Hematopoietic multipotent progenitor cell treated with erythropoietin and hydrocortisone succinate and interleukin-3 and kit ligand, for 17 days (in vitro differentiated cells): Measurements from ENCODE around the gene DCDC2.
A peak's percentile ranks its signal among the peaks of the same experiment; 100 is the strongest.
"Not testable (repeated sequence)": the region's sequence is repeated elsewhere in the genome, so short reads cannot be mapped to it uniquely, and the experiment has no call there.

Experiments
- DNase-seq: peaks from one replicate; pipeline ENCODE4 v3.0.0-alpha.2; 2015; ENCODE audit warnings: low spot score

DCDC2 gene

DNA sequence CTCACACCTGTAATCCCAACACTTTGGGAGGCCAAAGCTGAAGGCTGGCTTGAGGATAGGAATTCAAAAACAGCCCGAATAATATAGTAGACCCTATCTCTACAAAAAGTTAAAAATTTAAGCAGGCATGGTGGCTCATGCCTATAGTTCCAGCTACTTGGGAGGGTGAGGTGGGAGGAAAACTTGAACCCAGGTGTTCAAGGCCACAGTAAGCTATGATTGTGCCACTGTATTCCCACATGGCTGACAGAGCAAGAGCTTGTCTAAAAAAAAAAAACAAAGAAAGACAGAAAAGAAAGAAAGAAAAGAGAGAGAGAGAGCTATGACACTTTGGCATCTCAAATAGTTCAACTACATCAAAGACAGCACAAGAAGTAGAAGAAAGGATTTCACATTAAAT is 33.2 kb downstream of the DCDC2 start:
- DNase-seq = no peak

DNA sequence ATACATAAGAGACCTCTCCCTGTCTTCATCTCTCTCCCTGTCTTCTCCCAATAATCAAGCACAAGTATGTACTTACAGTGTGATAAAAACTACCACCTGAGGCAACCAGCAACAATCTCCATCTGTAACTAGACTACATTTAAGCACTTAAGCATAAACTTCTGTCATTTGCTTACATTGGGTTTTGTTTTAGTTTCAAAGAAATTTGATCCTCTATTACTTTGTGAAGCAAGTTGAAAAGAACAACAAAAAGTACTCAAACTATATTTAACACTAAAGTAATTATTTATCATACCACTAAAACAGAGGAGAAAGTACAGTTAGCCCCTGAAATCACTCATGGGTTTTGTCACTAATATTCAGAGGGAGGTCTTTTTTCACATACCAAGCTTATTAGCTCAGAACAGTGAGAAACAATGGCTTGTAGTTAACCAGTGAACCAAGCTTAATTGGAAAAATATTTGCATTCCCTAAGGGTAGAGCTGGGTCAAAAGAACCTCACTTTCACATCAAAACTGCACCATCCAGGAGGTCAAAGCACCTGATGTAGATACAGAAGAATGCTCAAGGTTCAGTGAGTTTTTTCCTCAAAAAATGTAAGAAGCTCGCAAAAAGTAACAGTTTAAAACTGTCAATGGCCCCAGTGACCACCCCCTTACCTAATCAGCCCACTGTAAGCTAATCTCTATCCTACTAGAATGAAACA is 34.1 kb downstream of the DCDC2 start:
- no peak for DNase-seq

DNA sequence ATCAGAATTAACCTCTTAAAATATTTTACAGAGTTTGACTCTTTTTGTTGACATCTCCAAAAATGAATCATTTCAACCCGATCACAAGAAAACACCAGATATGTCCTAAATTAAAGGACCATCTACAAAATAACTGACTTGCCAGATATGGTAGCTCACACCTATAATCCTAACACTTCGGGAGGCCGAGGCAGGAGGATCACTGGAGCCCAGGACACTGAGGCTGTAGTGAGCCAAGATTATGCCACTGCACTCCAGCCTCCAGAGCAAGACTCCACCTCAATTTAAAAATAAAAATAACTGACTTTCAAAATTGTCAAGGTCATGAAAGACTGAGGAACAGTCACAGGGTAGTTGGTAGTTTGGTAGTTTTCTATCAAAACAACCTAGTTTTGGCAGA is 34.9 kb downstream of the DCDC2 start:
- no peak for DNase-seq

DNA sequence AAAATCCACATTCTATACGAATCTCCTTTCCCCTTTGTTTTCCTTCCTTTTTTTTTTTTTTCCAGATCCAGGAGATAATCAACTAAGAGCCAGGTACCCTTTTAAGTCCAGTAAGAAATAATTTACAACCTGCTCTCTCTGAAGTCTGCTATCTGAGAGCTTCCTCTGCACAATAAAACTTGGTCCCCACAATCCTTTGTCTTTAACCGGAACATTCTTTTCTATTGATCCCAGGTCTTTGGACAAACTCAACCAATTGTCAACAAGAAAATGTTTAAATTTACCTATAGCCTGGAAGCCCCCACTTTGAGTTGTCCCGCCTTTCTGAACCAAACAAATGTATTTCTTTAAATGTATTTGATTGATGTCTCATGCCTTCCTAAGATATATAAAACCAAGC is 35.4 kb downstream of the DCDC2 start:
- not testable (repeated sequence) for DNase-seq

DNA sequence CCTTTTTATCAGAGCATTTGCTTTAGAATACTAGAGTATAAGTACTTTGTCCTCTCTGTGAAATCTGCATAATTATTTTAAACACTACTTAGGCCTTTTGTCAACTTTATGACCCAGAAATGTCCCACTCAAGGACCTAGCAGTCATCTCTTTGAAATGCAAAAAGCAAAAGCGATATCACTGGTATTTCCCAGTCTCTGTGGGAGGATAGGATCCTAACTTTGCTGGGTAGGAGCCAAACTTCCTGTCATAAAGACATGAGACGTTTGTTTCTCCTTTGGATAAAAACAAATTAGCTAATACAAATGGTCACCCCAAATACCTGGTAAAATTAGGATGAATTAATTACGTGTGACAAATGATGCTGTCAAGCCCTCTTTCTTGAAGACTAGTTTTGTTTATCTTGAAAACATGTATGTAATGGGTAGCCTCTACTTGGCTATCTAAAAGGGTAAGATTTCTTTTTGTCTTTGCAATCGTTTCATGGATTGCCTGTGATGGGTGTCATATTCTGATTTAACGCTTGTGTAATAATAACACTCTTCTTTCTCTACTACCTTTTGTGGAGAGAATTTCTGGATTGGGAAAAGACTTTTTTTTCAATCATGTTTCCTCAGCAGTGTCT is 36.2 kb downstream of the DCDC2 start:
- no peak for DNase-seq

DNA sequence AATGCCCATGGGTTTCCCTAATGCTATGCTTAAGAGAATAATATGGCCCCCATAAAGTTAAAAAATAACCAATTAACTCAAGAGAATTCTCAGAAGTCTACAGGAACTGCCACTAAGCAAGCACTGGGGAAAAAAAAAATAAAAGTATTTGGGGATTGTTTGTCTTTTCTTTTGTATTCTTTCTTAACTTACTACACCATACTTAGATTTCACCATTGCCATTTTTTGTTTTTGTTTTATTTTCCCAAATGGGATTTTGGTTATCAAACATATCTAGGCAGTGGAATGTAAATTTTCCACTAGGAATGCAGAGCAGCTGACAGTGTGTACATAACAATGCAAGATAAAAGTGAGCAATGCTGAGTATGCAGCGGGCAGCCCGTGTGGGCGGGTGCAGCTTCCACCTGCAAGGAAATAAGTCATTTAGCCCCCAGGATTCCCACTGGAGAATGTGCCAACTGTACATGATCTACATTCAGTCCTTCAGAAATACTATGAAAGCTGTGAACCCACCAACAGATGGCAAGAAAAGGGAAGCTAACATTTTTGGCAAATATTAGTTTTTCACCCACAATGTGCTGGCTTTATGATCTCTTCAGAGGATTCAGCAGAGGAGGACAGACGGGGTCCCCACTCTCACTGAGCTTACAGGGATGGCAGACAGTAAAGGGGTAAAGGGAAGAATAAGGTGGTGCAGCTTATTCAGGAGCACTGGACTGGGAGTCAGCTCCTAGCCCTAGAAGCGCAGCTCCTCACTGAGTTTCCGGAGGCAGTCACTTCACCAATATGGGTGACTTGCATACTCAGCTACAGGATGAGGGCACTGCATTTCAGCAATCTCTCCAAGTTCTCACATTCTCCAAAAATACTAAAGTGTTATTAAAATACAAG is 44.4 kb downstream of the DCDC2 start:
- no peak for DNase-seq

DNA sequence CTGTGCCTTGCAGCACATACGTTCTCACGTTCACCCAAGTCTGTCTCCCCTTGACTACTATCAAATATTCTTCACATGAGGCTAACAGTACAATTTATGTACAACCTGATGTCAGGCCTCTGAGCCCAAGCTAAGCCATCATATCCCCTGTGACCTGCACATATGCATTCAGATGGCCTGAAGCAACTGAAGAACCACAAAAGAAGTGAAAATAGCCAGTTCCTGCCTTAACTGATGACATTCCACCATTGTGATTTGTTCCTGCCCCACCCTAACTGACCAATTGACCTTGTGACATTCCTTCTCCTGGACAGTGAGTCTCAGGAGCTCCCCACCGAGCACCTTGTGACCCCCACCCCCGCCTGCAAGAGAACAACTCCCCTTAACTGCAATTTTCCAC is 46.1 kb downstream of the DCDC2 start:
- not testable (repeated sequence) for DNase-seq

DNA sequence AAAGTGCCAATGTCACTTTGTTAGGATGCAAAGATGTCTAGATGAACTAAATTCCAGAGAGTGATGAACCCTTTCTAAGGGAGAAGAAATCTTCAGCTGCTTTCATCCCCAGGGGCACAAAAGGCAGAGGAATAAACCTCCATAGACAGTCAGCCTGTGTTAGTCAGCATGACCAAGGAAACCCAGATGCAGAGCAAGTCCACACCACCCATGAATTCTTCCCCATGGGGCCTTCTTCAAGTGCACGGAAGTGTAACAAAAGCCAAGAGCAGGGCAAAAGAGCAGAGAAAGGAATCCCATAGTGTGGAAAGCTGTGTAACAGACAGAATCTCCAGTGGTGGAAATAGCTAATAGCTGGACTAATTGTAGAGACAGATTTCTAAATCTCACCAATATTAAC is 50.0 kb downstream of the DCDC2 start:
- no peak for DNase-seq

DNA sequence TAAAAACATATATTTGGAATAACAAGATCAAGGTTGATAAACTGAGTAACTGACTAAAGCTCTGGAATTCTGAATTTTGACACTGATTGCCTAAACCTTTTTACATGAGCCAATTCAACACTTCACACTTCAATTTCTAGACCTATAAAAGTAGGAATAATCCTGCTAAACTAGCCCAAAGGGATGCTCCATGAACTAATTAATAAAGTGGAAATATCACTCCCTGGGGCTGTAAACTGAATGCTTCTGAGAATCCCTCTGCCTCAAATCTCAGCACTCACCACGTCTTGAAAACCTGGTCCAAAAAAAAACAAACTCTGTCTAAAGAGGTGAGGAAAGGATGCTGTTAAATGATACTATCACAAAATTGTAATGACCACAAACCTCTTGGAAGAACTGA is 50.9 kb downstream of the DCDC2 start:
- no peak for DNase-seq

DNA sequence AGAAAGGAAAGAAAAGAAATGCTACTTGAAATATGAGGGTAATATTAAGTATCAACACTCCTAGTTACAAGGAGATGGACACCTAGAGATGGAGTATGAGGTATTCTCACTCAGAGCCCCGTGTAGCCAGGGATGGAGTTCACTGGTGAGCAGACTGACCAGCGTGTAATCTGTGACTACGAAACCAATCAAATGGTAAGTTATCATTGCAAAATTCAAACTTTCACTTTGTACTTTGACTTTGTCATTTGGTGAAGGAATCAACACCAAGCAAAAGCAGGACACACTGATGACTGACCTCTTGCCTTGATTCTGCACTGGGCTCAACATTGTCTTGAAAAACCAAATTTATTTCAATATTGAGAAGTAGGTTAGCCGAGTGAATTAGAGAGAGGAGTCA is 51.8 kb downstream of the DCDC2 start:
- no peak for DNase-seq

DNA sequence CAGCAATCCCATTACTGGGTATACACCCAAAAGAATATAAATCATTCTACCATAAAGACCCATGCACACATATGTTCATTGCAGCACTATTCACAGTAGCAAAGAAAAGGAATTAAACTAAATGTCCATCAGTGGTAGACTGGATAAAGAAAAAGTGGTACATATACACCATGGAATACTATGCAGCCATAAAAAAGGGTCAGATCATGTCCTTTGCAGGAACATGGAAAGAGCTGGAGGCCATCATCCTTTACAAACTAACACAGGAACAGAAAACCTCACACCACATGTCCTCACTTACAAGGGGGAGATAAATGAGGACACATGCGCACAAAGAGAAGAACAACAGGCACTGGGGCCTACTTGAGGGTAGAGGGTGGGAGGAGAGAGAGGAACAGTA is 60.9 kb downstream of the DCDC2 start:
- no peak for DNase-seq

DNA sequence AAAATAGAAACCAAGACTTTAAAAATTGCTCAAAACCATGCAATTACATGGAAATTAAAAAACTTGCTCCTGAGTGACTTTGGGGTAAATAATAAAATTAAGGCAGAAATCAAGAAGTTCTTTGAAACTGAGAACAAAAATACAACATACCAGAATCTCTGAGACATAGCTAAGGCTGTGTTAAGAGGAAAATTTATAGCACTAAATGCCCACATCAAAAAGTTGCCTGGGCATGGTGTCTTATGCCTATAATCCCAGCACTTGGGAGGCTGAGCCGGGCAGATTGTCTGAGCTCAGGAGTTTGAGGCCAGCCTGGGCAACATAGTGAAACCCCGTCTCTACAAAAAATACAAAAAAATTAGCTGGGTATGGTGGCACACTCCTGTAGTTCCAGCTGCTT is 64.0 kb downstream of the DCDC2 start:
- DNase-seq = not testable (repeated sequence)

DNA sequence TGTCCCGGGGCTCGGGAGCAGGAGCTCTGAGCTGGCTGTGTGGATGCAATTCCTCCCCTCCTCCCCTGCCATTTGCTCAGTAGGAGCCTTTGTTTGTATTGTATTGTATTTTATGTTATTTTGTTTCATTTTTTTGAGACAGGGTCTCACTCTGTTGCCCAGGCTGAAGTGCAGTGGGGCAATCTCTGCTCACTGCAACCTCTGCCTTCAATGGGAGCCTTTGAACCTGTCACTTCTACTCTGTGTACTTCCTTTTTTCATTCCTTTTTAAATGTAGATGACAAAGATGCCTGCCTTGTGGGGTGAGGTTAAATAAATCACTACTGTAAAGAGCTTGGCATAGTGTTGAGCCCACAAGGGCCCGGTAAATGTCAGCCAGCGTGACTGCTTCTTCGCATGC is 70.6 kb downstream of the DCDC2 start:
- DNase-seq = no peak

DNA sequence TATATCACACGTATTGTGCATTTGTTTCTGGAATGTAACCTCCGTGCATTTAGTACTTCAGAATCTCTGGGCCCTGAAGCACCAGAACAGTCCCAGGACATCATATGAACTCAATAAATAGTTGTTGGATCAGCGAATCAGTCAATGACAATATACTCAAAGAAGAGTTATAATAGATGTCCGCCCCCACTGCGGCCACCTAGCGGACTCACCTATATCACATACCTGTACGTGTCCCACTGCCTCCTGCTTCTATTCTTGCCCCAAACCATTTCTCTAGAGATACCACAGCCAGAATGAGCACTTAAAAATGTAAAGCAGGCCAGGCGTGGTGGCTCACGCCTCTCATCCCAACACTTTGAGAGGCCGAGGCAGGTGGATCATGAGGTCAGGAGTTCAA is 73.9 kb downstream of the DCDC2 start:
- DNase-seq = no peak

DNA sequence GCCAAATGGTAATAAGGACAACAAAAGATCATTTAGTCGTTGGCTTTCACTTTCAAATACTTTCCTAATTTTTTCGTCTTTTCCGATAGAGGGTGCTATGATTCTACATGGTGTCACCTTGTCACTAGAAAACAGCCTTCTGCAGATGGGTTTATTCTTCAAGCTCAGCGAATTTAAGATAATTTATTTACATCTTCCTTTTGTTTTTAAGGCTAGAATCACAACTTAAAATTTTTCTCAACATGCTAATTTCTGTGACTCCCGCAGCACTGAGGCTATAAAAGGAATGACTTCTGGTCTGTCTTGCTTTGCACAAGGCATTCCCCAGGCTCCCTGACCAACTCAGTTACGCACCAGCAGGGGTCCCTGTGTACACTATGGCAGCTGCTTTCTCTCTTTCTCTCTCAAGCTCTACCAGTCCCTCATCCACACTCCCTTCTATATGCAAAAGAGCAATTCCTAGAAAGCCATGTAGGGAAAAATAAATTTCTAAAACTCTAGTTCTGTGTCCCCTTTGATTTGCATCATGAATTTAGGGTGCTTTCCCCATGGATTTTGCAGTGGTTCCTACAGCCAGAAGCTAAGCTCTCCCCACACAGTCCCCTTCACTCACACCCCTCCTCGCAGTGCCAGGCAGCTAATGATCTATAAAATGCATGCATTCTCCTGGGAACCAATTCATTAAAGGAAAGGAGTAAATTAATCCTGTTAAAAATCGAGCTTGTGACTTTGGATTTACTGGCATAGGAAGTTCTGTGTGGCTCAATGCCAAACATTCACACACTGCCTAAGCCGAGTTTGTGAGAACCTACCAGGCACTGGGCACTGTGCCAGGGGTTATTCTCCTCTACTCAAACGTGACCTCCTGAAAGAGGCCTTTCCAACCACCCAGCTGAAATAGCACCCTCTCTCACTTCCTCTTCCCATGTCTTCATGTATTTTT is 74.5 kb downstream of the DCDC2 start:
- DNase-seq = peak; percentile 15

DNA sequence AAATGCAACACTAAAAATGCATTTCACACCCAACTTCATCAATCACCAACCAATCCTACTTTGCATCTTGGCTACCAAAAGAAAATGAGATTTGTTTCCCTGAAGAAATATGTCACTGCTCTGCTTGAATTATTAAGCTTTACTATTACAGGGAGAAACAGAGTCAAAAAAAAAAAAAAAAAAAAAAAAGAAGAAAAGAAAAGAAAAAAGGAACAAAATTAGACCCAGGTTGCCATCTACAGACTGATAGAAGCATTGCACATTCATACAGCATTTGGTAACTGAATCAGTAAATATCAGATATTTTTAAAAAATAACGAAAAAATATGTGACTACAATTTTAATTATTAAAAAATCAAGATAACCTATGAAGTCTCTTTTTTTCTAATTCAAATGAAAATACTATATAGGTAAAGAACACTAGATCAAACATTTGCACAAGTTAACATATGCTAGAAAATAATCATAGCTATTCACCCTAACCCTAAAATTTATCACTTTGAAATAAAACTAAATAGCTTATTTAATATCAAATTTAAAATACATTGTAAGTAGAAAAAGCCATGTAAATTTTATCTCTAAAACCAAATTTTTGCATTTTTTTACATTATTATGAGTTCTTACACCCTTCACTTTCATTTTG is 83.3 kb downstream of the DCDC2 start:
- no peak for DNase-seq

DNA sequence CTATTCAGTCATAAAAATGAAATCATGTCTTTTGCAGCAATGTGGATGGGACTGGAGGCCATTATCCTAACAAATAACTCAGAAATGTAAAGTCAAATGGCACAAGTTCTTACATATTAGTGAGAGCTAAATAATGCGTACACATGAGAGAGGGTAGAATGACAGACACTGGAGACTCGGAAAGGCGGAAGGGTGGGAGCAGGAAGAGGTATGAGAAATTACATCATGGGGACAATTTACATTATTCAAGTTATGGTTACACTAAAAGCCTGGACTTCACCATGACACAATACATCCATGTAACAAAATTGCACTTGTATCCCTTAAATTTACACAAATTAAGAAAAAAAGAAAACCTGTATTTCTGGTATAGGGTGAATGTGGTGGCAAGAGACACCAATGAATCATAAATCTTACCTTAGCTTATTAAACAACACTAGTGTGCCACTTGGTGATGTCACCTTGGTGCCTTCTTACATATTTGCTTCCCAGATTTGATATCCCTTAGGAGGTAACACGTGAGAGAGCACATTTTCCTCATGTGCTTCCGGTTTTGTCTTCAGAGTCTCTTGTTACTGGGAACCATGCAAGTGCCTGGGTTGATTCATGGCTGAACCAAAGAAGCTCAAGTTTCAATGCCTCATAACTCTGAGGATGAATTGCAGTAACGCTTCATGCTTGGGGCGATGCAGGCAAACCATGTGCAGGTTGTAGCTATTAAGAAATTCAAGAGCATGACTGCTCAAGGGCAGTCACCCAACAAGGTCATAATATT is 84.6 kb downstream of the DCDC2 start:
- no peak for DNase-seq

DNA sequence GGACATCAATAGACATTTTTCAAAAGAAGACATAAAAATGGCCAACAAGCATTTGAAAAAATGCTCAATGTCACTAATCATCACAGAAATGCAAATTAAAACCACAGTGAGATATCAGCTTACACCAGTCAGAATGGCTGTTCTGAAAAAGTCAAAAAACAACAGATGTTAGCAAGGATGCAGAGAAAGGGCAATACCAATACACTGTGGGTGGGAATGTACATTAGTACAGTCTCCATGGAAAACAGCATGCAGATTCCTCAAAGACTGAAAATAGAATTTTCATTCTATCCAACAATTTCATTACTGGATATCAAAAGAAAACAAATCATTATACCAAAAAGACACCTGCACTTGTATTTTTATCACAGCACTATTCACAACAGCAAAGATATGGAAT is 85.3 kb downstream of the DCDC2 start:
- no peak for DNase-seq

DNA sequence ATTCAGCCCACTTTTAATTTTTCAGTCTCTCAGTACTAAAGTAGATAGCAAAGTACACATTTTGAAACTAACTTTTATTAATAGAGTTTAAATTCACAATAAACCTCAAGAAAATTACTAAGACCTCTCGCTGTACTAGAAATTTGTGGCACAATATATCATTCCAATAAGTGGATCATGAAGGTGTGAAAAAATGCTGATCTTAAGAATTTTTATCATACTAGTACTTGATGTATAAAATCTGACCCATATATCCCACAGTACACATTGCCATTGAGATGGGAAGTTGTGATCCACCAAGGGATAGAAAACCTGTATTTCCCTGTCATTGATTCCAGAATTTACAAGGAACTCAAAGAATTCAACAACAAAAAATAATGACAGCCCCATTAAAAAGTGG is 85.7 kb downstream of the DCDC2 start:
- DNase-seq = no peak

DNA sequence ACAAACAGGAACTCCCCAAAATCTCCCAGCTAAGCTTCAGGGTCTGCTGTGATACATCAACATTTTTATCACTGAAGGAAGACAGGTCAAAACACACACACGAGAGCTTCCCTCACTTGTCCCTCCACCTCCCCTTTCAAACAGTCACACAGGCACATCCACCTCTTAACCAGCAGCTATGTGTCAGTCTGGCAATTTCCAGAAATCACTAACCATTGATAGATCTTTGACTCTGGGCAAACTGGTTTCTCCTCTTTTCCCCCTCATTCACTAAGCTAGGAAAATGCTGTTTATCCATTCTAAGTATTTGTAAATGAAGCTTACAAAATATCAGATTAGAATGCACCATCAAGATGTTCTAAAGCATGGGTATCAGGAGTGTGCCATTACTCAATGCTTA is 87.8 kb downstream of the DCDC2 start:
- DNase-seq = no peak

DNA sequence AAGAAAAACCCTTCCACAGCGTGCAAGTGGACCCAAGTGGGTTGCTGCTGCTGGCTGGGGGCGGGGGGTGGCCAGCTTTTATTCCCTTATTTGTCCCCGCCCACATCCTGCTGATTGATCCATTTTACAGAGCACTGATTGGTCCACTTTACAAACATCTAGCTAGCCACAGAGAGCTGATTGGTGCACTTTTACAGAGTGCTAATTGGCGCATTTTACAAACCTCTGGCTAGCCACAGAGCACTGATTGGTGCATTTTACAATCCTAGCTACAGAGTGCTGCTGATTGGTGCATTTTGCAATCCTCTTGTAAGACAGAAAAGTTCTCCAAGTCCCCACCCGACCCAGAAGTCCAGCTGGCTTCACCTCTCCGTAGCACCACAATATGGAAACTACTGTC is 99.6 kb downstream of the DCDC2 start:
- not testable (repeated sequence) for DNase-seq
